HEK293 (cell line): ENCODE results near the gene PDE1C.

Experiments
- CTCF ChIA-PET: fragments of 350-600 bp; formaldehyde crosslinking; extraction: SDS; loops from one replicate; lab custom pipeline; 2021; ENCODE audit warnings: antibody characterized with exemption; lab: Yijun Ruan, JAX
- POLR2A ChIA-PET: fragments of 300-600 bp; formaldehyde crosslinking; extraction: SDS; loops from one replicate; lab custom pipeline; 2020; ENCODE audit warnings: antibody characterized with exemption, inconsistent platforms; lab: Yijun Ruan, JAX
- H3K27ac ChIP-seq: fragments of 200-500 bp; sonication (Bioruptor generic); 2 replicates; pipeline ENCODE4 v1.5.1; 2014; ENCODE audit warnings: low read depth, low read length, control low read depth, inconsistent platforms; ENCODE audit errors: extremely low read depth
- H3K36me3 ChIP-seq, 2 experiments: fragments of 200-500 bp in 1 of 2; sonication (Bioruptor generic) in 1 of 2; 1 replicate in 1 of 2; 2 replicates in 1 of 2; pipeline ENCODE4 v1.5.1; 2014 to 2017; ENCODE audit warnings: inconsistent platforms in 2 of 2, low read length in 2 of 2; ENCODE audit not compliant: control insufficient read depth in 2 of 2, insufficient read depth in 1 of 2
- H3K4me1 ChIP-seq: fragments of 200-500 bp; sonication (Bioruptor generic); 2 replicates; pipeline ENCODE4 v1.5.1; 2014; ENCODE audit warnings: mild to moderate bottlenecking, low read length, inconsistent platforms; ENCODE audit not compliant: control insufficient read depth, insufficient read depth
- H3K4me3 ChIP-seq: 2 replicates; pipeline ENCODE4 v1.5.1; 2011; ENCODE audit warnings: low read depth, mild to moderate bottlenecking, control low read depth, low read length, moderate library complexity
- H3K9me3 ChIP-seq: fragments of 200-500 bp; sonication (Bioruptor generic); 2 replicates; pipeline ENCODE4 v1.5.1; 2014; ENCODE audit warnings: low read depth, low read length, inconsistent platforms; ENCODE audit not compliant: control insufficient read depth, insufficient read depth
- HOXC10 ChIP-seq: sonication (generic); formaldehyde crosslinking; IDR thresholded peaks from 2 replicates; pipeline ENCODE4 v1.8.1; 2023; ENCODE audit warnings: mild to moderate bottlenecking, missing genetic modification reagents
- IKZF3 ChIP-seq: fragments of 450-650 bp; IDR thresholded peaks from 2 replicates; pipeline ENCODE4 v1.5.0; 2018; ENCODE audit warnings: missing biosample characterization, mild to moderate bottlenecking, missing genetic modification characterization, moderate library complexity
- INSM2 ChIP-seq: fragments of 450-650 bp; formaldehyde crosslinking; IDR thresholded peaks from 2 replicates; pipeline ENCODE4 v1.5.1; 2016; ENCODE audit warnings: missing biosample characterization, missing genetic modification characterization
- KLF16 ChIP-seq: fragments of 450-650 bp; formaldehyde crosslinking; IDR thresholded peaks from 2 replicates; pipeline ENCODE4 v1.5.1; 2017; ENCODE audit warnings: missing biosample characterization, missing genetic modification characterization
- MYNN ChIP-seq: fragments of 450-650 bp; formaldehyde crosslinking; IDR thresholded peaks from 2 replicates; pipeline ENCODE4 v1.5.1; 2016; ENCODE audit warnings: missing biosample characterization, missing genetic modification characterization, borderline replicate concordance
- ZBTB48 ChIP-seq: fragments of 450-650 bp; formaldehyde crosslinking; IDR thresholded peaks from 2 replicates; pipeline ENCODE4 v1.5.1; 2016; ENCODE audit warnings: missing biosample characterization, missing genetic modification characterization
- ZFP69B ChIP-seq: fragments of 450-650 bp; formaldehyde crosslinking; IDR thresholded peaks from 2 replicates; pipeline ENCODE4 v1.5.1; 2016; ENCODE audit warnings: missing biosample characterization, missing genetic modification characterization
- ZNF112 ChIP-seq: fragments of 450-650 bp; formaldehyde crosslinking; IDR thresholded peaks from 2 replicates; pipeline ENCODE4 v1.5.0; 2017; ENCODE audit warnings: missing biosample characterization, missing genetic modification characterization
- ZNF132 ChIP-seq: fragments of 450-650 bp; formaldehyde crosslinking; IDR thresholded peaks from 2 replicates; pipeline ENCODE4 v1.5.1; 2017; ENCODE audit warnings: missing biosample characterization, missing genetic modification characterization, borderline replicate concordance
- ZNF133 ChIP-seq: fragments of 450-650 bp; formaldehyde crosslinking; IDR thresholded peaks from 2 replicates; pipeline ENCODE4 v1.5.1; 2016; ENCODE audit warnings: missing biosample characterization, missing genetic modification characterization
- ZNF2 ChIP-seq: fragments of 450-650 bp; formaldehyde crosslinking; IDR thresholded peaks from 2 replicates; pipeline ENCODE4 v1.5.1; 2016; ENCODE audit warnings: missing biosample characterization, missing genetic modification characterization
- ZNF23 ChIP-seq: fragments of 450-650 bp; formaldehyde crosslinking; IDR thresholded peaks from 2 replicates; pipeline ENCODE4 v1.5.1; 2016; ENCODE audit warnings: missing biosample characterization, missing genetic modification characterization, borderline replicate concordance
- ZNF280D ChIP-seq: fragments of 450-650 bp; formaldehyde crosslinking; IDR thresholded peaks from 2 replicates; pipeline ENCODE4 v1.5.1; 2016; ENCODE audit warnings: missing biosample characterization, missing genetic modification characterization
- ZNF416 ChIP-seq: fragments of 450-650 bp; formaldehyde crosslinking; IDR thresholded peaks from 2 replicates; pipeline ENCODE4 v1.5.1; 2016; ENCODE audit warnings: missing biosample characterization, missing genetic modification characterization
- ZNF704 ChIP-seq: fragments of 450-650 bp; formaldehyde crosslinking; IDR thresholded peaks from 2 replicates; pipeline ENCODE4 v1.5.1; 2016; ENCODE audit warnings: missing biosample characterization, missing genetic modification characterization
- ZNF785 ChIP-seq: fragments of 450-650 bp; formaldehyde crosslinking; IDR thresholded peaks from 2 replicates; pipeline ENCODE4 v1.5.1; 2016; ENCODE audit warnings: missing biosample characterization, missing genetic modification characterization

The PDE1C gene

GRCh38 chr7:32075612-32076011 is 5.4 kb upstream of the PDE1C start:
- no peaks in the 10 kb centered on the region for H3K9me3 ChIP-seq
- POLR2A ChIA-PET, result no interaction called here
- CTCF ChIA-PET, result interaction anchor here (0.6 to 0.8 kb wide), 2 partner anchors 7 to 941 kb away, joined by 3 read pairs; no protein-coding TSS in a partner anchor

GRCh38 chr7:32074787-32075585 is 4.8 kb upstream of the PDE1C start:
- Histone ChIP-seq H3K36me3 (no peaks in the 10 kb centered on the region), H3K4me3 (no peak overlapping the region), H3K27ac (no peak overlapping the region), H3K9me3 (no peaks in the 10 kb centered on the region), H3K4me1 (no peaks in the 10 kb centered on the region)
- TF ChIP-seq IKZF3 (tag by site-specific recombination) (no peak), ZNF133 (tag by site-specific recombination) (no peak), ZNF23 (no peak), HOXC10 (CRISPR knock-in tag) (no peak), ZNF2 (no peak), MYNN (tag by site-specific recombination) (no peak)
- POLR2A ChIA-PET, result no interaction called here
- CTCF ChIA-PET, result interaction anchor here (0.6 to 0.8 kb wide), 2 partner anchors 8 to 940 kb away, joined by 3 read pairs; no protein-coding TSS in a partner anchor

More at GRCh38 chr7:32075612-32076011, 5.4 kb upstream of the PDE1C start:
- Histone ChIP-seq H3K4me3 (no peak overlapping the region), H3K36me3 (no peaks in the 10 kb centered on the region), H3K4me1 (no peaks in the 10 kb centered on the region), H3K27ac (no peak overlapping the region)
- TF ChIP-seq ZNF280D (tag by site-specific recombination) (no peak), ZNF416 (tag by site-specific recombination) (no peak), ZNF112 (tag by site-specific recombination) (no peak), KLF16 (tag by site-specific recombination) (no peak), ZNF785 (no peak)

DNA sequence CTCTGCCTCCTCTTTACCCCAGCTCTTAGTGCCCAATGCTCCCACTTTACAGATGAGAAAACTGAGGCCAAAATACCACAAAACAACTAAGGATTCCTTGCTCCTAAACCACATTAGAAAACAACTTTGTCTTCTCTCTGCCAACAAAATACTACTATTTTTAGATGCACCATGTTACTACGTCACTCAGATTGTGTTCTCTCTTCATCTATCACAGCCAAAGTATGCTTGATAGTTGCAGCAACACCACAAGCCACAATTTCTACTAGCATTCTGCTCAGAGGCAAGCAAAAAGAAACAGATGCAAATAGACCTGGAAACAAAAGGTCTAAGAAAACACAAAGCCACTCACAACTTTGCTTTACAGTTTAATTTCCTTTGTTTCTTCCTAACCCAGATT is 3.3 kb upstream of the PDE1C start:
- no peak for TF ChIP-seq ZBTB48 (tag by site-specific recombination)
- no peak for TF ChIP-seq ZNF132 (tag by site-specific recombination)
- no peak for TF ChIP-seq ZFP69B
- POLR2A ChIA-PET, result no interaction called here
- H3K27ac ChIP-seq, result no peak overlapping the region
- H3K4me1 ChIP-seq, result no peaks in the 10 kb centered on the region
- no peak overlapping the region for H3K4me3 ChIP-seq
- H3K36me3 ChIP-seq, result no peaks in the 10 kb centered on the region
- CTCF ChIA-PET, result no interaction called here
- H3K9me3 ChIP-seq, result no peaks in the 10 kb centered on the region

DNA sequence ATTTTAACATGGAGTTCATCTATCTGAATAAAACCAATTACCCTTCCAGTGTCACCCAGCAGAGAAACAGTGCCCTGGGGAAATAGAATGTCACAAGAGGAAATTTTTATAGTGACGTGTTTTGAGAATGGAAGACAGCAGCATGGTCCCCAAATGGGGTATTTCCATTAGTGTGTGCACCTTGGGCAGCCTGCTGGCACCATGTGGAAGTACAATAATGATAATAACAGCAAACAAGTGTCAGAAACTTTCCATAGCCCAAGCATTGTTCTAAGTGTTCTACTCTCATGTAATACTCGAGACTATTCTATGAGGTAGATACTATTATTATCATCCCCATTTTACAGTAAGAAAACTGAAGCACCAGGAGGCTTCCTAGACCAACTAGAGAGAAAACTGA is 2.2 kb upstream of the PDE1C start:
- CTCF ChIA-PET, result no interaction called here
- no peak overlapping the region for H3K27ac ChIP-seq
- POLR2A ChIA-PET, result no interaction called here

More for the DNA sequence above, 2.2 kb upstream of the PDE1C start:
- Histone ChIP-seq H3K9me3 (no peaks in the 10 kb centered on the region), H3K4me1 (no peaks in the 10 kb centered on the region), H3K4me3 (no peak overlapping the region), H3K36me3 (no peaks in the 10 kb centered on the region)
- TF ChIP-seq INSM2, result no peak
- TF ChIP-seq ZNF704 (tag by site-specific recombination), result no peak
- TF ChIP-seq ZBTB48 (tag by site-specific recombination), result no peak
